ENCODE data around the gene RBM47.

DNA sequence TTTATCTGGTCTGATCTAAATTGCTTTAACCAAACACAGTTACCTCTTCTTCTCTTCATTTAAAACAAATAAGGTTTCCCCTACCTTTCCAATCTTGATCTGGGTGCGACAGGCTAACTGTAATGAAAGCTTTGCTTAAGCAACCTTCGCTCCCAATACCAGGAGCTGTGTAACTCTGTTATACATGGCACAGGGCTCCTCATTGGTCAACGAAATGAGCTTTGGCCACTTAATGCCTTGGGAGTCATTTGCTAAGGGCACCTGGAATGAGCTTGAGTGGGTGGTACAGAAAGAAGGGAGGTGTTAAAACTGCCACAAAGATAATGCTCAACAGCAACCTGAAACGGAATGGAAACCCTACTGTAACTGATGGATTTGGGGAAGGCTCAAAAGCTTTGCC lies 154.1 kb downstream of the RBM47 start:
- no peak for TF ChIP-seq FOXK2 (IDR thresholded peaks at IDR 0.05)
- TF ChIP-seq, protein P1, sequence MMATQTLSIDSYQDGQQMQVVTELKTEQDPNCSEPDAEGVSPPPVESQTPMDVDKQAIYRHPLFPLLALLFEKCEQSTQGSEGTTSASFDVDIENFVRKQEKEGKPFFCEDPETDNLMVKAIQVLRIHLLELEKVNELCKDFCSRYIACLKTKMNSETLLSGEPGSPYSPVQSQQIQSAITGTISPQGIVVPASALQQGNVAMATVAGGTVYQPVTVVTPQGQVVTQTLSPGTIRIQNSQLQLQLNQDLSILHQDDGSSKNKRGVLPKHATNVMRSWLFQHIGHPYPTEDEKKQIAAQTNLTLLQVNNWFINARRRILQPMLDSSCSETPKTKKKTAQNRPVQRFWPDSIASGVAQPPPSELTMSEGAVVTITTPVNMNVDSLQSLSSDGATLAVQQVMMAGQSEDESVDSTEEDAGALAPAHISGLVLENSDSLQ (IDR thresholded peaks at IDR 0.05) = no peak
- no peak for TF ChIP-seq SUZ12 (IDR thresholded peaks at IDR 0.05)
- TF ChIP-seq SP1 (IDR thresholded peaks at IDR 0.05) = no peak
- TF ChIP-seq CTBP1 (IDR thresholded peaks at IDR 0.05; ENCODE audit: borderline replicate concordance) = no peak
